A549 treated with Hydrocortisone at 1 μM for 4 hours (cell line): ENCODE results near the gene ZNF784. TPM values are rescaled to one million over a fixed set of nuclear protein-coding genes. Genes with fewer than 3 reads are reported as not detected.

Experiments used
- total RNA-seq: library from RNA; stranded (reverse); fragments of 200-300 nt; extraction: Qiagen RNA extraction; gene quantifications from 5 replicates; pipeline ENCODE4 v1.2.3, GENCODE V29; 2022

The ZNF784 gene
- total RNA-seq: 4.6 to 6.1 TPM (median 5.4 TPM) in 5 replicates

GRCh38 chr19:55624109-55625003 is at the start of gene ZNF784:
Gene ZNF784 (minus strand): TSS chr19:55624566. CDS start chr19:55624561, 5 bp downstream.

GRCh38 chr19:55654868-55655647 is 30.7 kb upstream of the ZNF784 start, which contains the start of gene U2AF2:
Gene U2AF2 (plus strand): TSS chr19:55655035. CDS start chr19:55655105, 70 bp downstream.

GRCh38 chr19:55647732-55648584 is 23.6 kb upstream of the ZNF784 start, which contains the start of gene CCDC106:
Gene CCDC106 (plus strand): TSS chr19:55648212. CDS start chr19:55649047, 835 bp downstream.

GRCh38 chr19:55643003-55643886 is 18.9 kb upstream of the ZNF784 start, which contains the start of gene ZNF581:
Gene ZNF581 (plus strand): TSS chr19:55643649. CDS start chr19:55644572, 923 bp downstream.

GRCh38 chr19:55640577-55641425 is 16.4 kb upstream of the ZNF784 start, which contains the start of gene ZNF580:
Gene ZNF580 (plus strand): TSS chr19:55641002. CDS start chr19:55642509, 1,507 bp downstream.

GRCh38 chr19:55605637-55606470 is 18.5 kb downstream of the ZNF784 start, which contains the start of gene ZNF865:
Gene ZNF865 (plus strand): TSS chr19:55605647. CDS start chr19:55613619, 7,972 bp downstream.

GRCh38 chr19:55599842-55600661 is 24.3 kb downstream of the ZNF784 start, which contains the start of gene ZNF524:
Gene ZNF524 (plus strand): TSS chr19:55600288. CDS start chr19:55602113, 1,825 bp downstream.

GRCh38 chr19:55599468-55599841 is 24.9 kb downstream of the ZNF784 start, which contains the start of gene FIZ1:
Gene FIZ1 (minus strand): TSS chr19:55599517. CDS start chr19:55597865, 1,652 bp downstream.

GRCh38 chr19:55580628-55581144 is 43.7 kb downstream of the ZNF784 start, which contains the start of gene ZNF579:
Gene ZNF579 (minus strand): TSS chr19:55580848. CDS start chr19:55579639, 1,209 bp downstream.

Other genes with a start within 250 kb of the ZNF784 start
- gene TMEM190, start 247.7 kb downstream of the ZNF784 start, total RNA-seq: 1.1 to 2.0 TPM (median 1.4 TPM) in 5 replicates
- 1.4 to 10.5 TPM (median 8.0 TPM) in 5 replicates for gene TMEM238, start 240.3 kb downstream of the ZNF784 start, total RNA-seq
- gene RPL28, start 238.6 kb downstream of the ZNF784 start, total RNA-seq: 2,211 to 2,788 TPM (median 2,598 TPM) in 5 replicates
- gene UBE2S, start 216.8 kb downstream of the ZNF784 start, total RNA-seq: 244 to 439 TPM (median 386 TPM) in 5 replicates
- not detected in 5 replicates for gene SHISA7, start 181.3 kb downstream of the ZNF784 start, total RNA-seq
- gene ISOC2, start 162.9 kb downstream of the ZNF784 start, total RNA-seq: 50.1 to 63.3 TPM (median 58.1 TPM) in 5 replicates
- gene C19orf85, start 159.8 kb downstream of the ZNF784 start, total RNA-seq: not detected in 5 replicates
- 5.2 to 9.1 TPM (median 6.3 TPM) in 5 replicates for gene ZNF628, start 147.9 kb downstream of the ZNF784 start, total RNA-seq
- gene NAT14, start 139.4 kb downstream of the ZNF784 start, total RNA-seq: 31.4 to 58.8 TPM (median 53.6 TPM) in 5 replicates
- 0.34 to 1.2 TPM (median 0.77 TPM) in 5 replicates for gene SSC5D, start 136.1 kb downstream of the ZNF784 start, total RNA-seq
- 1.6 to 2.3 TPM (median 2.1 TPM) in 5 replicates for gene SBK2, start 87.4 kb downstream of the ZNF784 start, total RNA-seq
- 1.5 to 2.4 TPM (median 1.7 TPM) in 5 replicates for gene SBK3, start 79.0 kb downstream of the ZNF784 start, total RNA-seq
- 19.9 to 35.0 TPM (median 29.6 TPM) in 5 replicates for gene ZNF579, start 43.7 kb downstream of the ZNF784 start, total RNA-seq
- 18.6 to 24.5 TPM (median 24.2 TPM) in 5 replicates for gene FIZ1, start 25.0 kb downstream of the ZNF784 start, total RNA-seq
- 11.2 to 18.9 TPM (median 16.4 TPM) in 5 replicates for gene ZNF524, start 24.3 kb downstream of the ZNF784 start, total RNA-seq
- gene ZNF865, start 18.9 kb downstream of the ZNF784 start, total RNA-seq: 7.2 to 12.0 TPM (median 10.9 TPM) in 5 replicates
- 26.3 to 52.7 TPM (median 47.0 TPM) in 5 replicates for gene ZNF580, start 16.4 kb upstream of the ZNF784 start, total RNA-seq
- gene ZNF581, start 19.1 kb upstream of the ZNF784 start, total RNA-seq: 36.1 to 50.8 TPM (median 48.2 TPM) in 5 replicates
- 16.8 to 19.4 TPM (median 17.5 TPM) in 5 replicates for gene CCDC106, start 23.6 kb upstream of the ZNF784 start, total RNA-seq
- gene U2AF2, start 30.5 kb upstream of the ZNF784 start, total RNA-seq: 262 to 324 TPM (median 284 TPM) in 5 replicates
- gene EPN1, start 50.7 kb upstream of the ZNF784 start, total RNA-seq: 145 to 205 TPM (median 194 TPM) in 5 replicates
- not detected in 5 replicates for gene NLRP9, start 113.8 kb upstream of the ZNF784 start, total RNA-seq
- gene RFPL4A, start 134.5 kb upstream of the ZNF784 start, total RNA-seq: 0.38 to 1.1 TPM (median 0.84 TPM) in 5 replicates
- 0.28 TPM in 1 of 5 replicates, not detected in the others for gene RFPL4AL1, start 144.6 kb upstream of the ZNF784 start, total RNA-seq
- gene NLRP11, start 207.4 kb upstream of the ZNF784 start, total RNA-seq: 0.02 to 0.06 TPM (median 0.03 TPM) in 5 replicates
- not detected in 5 replicates for gene NLRP4, start 212.0 kb upstream of the ZNF784 start, total RNA-seq